Mucosa of rectum (tissue), 2 donors: ENCODE results near the gene SRGAP2.
"Not testable (repeated sequence)": the region's sequence is repeated elsewhere in the genome, so short reads cannot be mapped to it uniquely, and the experiment has no call there.

Experiments
- H3K27ac ChIP-seq, 2 donors: one replicate each; pipeline ENCODE4 v1.7.0; 2013; ENCODE audit warnings: inconsistent platforms in 2 of 2, low read depth in 2 of 2, low read length in 2 of 2
- H3K27me3 ChIP-seq, 2 donors: one replicate each; pipeline ENCODE4 v1.7.0; 2013; ENCODE audit warnings: low read length in 2 of 2; ENCODE audit not compliant: control insufficient read depth in 2 of 2, insufficient read depth in 2 of 2
- H3K36me3 ChIP-seq, 2 donors: one replicate each; pipeline ENCODE4 v1.7.0; 2013; ENCODE audit warnings: low read length in 2 of 2; ENCODE audit not compliant: control insufficient read depth in 2 of 2, insufficient read depth in 2 of 2
- H3K4me1 ChIP-seq, 2 donors: one replicate each; pipeline ENCODE4 v1.7.0; 2013; ENCODE audit warnings: low read length in 2 of 2, mild to moderate bottlenecking in 1 of 2; ENCODE audit not compliant: control insufficient read depth in 2 of 2, insufficient read depth in 2 of 2
- H3K4me3 ChIP-seq, 2 donors: one replicate each; pipeline ENCODE4 v1.7.0; 2013; ENCODE audit warnings: low read length in 2 of 2
- H3K9ac ChIP-seq, 2 donors: one replicate each; pipeline ENCODE4 v1.7.0; 2013; ENCODE audit warnings: low read length in 2 of 2, low read depth in 1 of 2, mild to moderate bottlenecking in 1 of 2
- H3K9me3 ChIP-seq, 2 donors: one replicate each; pipeline ENCODE4 v1.7.0; 2013; ENCODE audit warnings: low read length in 2 of 2; ENCODE audit not compliant: control insufficient read depth in 2 of 2
- donor health status: healthy.
- donor health status: Normal muscosa, but diverticular disease.

Gene SRGAP2

DNA sequence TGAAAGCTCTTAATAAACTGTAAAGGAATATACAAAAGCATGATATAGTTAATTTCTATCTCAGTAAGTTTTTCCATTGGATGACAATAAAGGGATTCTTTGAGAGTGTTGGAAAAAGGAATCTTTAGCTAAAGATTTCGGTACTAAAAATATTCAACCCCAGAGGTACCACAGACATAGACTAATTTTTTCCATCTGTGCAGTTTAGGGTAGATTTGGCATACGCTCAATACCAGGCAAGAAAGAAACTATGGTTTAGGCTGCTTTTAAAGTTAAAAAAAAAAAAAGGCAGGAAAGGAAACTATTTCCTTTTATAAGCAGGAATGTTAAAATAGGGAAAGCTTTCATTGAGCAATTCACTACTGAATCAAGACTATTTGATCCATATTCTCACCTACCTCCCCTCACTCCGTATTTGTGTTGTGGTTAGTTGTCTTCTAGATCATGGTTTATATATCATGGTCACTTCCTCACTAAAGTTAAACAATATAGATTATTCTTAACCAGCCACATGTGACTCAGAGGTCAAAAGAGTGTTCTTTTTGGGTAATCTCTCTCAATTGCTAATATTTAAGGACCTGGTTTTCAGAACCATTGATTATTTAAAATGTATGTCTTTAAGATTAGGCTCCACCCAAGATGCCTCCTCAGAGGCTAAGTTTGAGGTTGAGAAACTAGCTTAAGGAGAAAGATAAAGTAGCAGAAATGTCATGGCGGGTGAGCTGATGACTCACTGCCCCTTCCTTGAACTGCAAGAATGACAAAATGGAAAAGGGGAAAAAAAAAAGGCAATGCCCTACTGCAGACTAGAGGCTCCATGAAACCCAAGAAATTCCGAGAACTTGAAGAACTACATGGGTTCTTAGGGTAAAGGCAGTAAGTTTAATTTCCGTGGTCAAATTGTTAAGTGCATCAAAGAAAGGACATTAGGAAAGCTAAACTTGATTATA lies 20.7 kb upstream of the SRGAP2 start:
- not testable (repeated sequence) for H3K27ac ChIP-seq, H3K27me3 ChIP-seq, H3K9ac ChIP-seq, H3K9me3 ChIP-seq, H3K4me1 ChIP-seq, H3K36me3 ChIP-seq, H3K4me3 ChIP-seq

DNA sequence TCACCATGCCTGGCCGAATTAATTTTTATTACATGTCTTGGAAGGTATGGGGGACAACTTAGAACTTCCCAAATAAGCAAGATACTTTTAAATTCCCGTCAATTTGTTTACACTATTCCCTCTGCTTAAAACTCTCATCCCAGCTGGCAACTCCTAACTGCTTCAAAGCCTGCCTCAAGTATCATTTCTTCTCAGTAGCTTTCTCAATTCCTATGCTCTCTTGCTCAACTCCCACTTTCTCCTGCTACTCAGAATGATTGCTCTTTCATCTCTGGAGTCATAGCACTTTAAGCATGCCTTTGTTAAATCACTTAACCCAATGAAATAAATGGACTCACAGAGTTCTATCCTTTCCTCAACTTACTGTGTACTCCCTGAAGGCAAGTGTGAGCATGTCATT lies 19.6 kb upstream of the SRGAP2 start:
- H3K27ac ChIP-seq, H3K4me1 ChIP-seq, H3K27me3 ChIP-seq, H3K4me3 ChIP-seq, H3K9me3 ChIP-seq, H3K9ac ChIP-seq, H3K36me3 ChIP-seq: not testable (repeated sequence)

DNA sequence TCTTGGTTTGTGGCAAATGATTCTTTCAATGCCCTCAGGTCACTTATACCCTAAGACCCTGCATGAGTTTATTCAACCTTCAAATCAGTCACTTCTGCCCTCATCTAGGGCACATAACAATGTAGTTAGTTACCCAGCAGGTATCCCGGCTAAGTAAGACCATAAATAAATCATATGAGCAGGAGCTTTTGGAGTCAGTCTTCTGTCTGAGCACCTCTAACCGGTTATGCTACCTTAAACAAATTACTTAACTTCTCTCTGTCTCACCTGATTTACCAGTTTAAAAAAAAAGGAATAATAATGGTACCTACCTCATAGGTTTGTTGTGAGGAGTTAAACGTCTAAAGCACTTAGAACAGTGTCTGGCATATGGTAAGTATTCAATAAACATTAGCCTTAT lies 17.6 kb upstream of the SRGAP2 start:
- H3K9me3 ChIP-seq, H3K4me3 ChIP-seq, H3K36me3 ChIP-seq, H3K27me3 ChIP-seq, H3K9ac ChIP-seq, H3K4me1 ChIP-seq, H3K27ac ChIP-seq: not testable (repeated sequence)

DNA sequence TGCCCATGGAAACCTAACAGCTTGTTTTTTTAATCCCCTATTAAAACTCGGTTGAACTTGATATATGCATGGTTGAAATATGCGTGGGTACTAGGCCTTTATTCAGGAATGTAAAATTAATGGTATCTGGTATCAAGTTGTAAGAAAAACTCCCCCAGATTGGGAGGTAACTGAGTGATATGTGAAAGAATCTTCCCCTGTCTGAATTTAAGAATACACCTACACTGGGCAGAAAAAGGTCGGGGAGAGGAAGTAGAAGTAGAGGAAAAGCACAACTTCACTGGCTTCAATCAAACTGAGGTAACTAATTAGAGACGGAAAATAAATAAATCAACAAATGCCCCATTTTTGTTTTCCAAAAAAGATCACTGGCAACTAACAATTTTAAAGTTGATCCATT lies 16.5 kb upstream of the SRGAP2 start:
- not testable (repeated sequence) for H3K9ac ChIP-seq, H3K27me3 ChIP-seq, H3K9me3 ChIP-seq, H3K4me1 ChIP-seq, H3K27ac ChIP-seq, H3K36me3 ChIP-seq, H3K4me3 ChIP-seq

DNA sequence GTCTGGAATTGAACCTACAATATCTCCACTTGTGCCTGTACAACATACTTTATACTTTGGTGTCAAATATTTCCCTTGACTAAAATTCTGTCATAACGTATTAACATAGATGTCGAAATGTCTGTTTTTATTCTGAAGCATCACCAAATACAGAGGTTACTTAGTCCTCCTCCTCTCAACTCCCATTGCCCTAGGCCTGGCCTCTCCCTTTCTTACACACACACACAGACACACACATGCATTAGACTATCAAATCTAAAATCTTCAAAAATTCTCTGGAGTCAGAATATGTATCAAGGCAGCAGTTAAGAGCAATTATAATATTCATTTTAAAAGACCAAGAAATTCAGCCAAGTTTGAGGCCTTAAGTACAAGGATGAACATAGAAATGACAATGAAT lies 8.2 kb upstream of the SRGAP2 start:
- not testable (repeated sequence) for H3K36me3 ChIP-seq, H3K4me1 ChIP-seq, H3K9me3 ChIP-seq, H3K9ac ChIP-seq, H3K27ac ChIP-seq, H3K27me3 ChIP-seq, H3K4me3 ChIP-seq

DNA sequence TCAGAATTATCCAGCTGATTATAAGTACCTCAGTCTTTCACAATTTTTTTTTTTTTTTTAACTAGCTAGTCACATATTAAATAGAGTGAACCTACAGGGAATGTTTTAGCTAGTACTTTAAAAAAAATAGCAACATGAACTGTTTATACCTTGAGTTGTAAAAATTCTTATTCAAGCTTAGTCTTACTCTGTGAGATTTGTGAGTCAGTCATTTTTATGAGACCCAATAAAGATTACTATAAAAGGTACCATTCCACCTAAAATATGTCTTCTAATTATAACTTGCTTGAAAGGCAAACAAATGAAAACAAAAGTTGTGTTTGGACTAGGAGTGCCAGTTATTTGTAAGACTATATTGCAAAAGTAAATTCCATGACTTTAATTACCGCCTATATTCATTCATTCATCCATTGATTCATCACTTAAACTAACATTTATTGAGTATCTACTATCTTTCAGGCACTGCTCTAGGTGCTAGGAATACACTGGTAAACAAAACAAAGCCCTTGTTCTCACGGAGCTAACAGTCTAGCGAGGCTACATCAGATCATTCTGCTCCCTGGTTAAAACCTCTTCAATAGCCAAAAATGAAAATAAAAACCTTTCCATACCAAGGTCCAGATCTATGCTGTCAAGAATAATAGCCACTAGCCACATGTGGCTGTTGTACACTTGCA lies 6.5 kb upstream of the SRGAP2 start:
- H3K27me3 ChIP-seq, H3K9ac ChIP-seq, H3K9me3 ChIP-seq, H3K4me1 ChIP-seq, H3K4me3 ChIP-seq, H3K27ac ChIP-seq, H3K36me3 ChIP-seq: not testable (repeated sequence)

DNA sequence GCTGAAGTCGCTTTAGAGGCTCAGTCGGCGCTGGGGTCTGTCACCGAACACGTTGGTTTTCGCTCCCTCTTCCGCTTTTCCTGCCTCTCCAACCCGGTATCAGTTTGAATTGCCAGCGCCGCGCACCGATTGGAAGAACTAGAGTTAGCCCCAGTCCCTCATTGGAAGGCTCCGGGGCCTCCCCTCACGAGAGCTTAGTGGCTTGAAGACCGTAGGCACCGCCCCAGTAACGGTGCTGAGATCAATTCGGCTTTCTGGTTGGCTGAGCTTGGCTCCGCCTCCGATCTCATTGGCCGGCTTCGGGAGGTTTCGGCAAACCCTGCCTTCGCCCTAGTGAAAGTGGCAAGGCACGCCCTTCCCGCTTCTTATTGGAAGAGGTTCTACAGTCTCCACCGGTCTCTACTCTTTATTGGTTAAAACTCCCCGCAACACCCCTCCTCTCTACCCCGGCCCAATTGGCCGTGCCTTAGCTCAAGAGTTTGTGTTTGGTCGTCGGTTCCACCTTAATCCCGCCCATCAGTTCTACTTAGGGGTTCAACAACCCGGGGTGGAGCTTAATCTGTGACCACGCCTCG lies 465 bp upstream of the SRGAP2 start, which contains the start of gene FAM72A:
Gene FAM72A, minus strand, starts transcription at position 51 of the 575 bp plus-strand sequence. CDS start 814 bp downstream, outside the sequence.
- H3K36me3 ChIP-seq, H3K27me3 ChIP-seq, H3K4me1 ChIP-seq, H3K9me3 ChIP-seq: not testable (repeated sequence)
- Histone ChIP-seq H3K9ac (peak within 1 kb of the TSS in 1 of 2 donors; percentile 33), H3K4me3 (peak within 1 kb of the TSS; percentile 41 to 57), H3K27ac (peak within 1 kb of the TSS in 1 of 2 donors; percentile 32)

DNA sequence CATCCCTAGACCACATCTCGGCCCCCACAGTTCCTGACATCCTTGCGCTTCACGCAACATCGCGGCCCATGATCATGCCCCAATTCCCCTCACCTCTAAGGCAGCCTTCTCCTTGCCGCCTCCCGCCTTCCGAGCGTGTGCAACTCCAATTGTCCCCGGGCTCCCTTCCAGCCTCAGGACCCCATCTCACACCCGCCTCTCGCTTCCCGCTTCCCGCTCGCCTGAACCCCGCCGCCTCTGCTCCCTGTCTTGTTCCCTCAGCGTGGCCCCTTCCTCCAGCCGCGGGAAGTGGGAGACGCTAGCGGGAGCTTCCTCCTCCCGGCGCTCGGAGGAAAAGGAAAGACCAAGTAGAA lies 794 bp downstream of the SRGAP2 start:
- not testable (repeated sequence) for H3K4me1 ChIP-seq, H3K9ac ChIP-seq, H3K9me3 ChIP-seq, H3K27ac ChIP-seq, H3K27me3 ChIP-seq, H3K36me3 ChIP-seq
- H3K4me3 ChIP-seq = peak overlapping the region in 1 of 2 donors; percentile 41

DNA sequence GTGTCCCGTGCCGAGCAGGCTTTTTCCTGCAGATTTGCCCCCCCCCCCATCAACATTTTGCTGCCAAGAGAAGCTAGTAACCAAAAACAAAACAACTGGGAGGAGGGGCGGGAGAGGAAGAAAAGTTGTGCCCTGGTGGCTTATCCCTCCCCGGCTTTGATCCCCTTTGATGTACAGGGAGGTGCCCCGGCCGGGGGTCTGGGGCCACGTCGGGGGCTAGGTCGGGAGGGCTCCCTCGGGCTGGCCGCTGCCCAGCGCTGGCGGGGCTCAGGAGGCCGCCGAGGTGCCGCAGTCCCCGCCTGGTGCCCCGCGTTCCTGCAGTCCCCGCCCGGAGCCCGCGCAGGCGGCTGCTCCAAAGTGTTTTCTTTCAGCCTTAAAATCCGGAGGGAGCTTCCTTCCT lies 1.5 kb downstream of the SRGAP2 start:
- H3K9me3 ChIP-seq, H3K9ac ChIP-seq, H3K4me1 ChIP-seq, H3K36me3 ChIP-seq, H3K27me3 ChIP-seq: not testable (repeated sequence)
- H3K4me3 ChIP-seq = peak overlapping the region in 1 of 2 donors; percentile 39
- H3K27ac ChIP-seq = peak overlapping the region; percentile 16 to 22

DNA sequence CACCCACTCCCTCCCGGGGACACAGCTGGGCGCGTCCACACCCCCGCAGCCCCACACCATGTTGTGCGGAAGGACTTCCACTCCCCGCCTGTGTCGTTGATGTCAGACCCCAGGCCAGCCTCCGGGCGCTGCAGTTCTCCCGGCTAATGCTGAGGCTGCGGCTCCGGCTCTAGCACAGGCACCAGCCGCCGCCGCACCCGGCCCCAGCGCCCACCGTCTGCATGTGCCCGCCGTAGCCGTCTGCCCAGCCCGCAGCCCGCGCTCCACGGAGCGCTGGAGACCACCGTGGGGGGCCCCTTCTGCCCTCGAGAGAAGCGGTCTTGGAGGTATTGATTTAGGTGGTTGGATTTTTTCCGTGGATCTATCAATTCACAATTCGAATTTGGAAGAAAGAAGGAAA lies 2.2 kb downstream of the SRGAP2 start:
- H3K9me3 ChIP-seq, H3K9ac ChIP-seq, H3K27me3 ChIP-seq, H3K4me3 ChIP-seq, H3K4me1 ChIP-seq, H3K36me3 ChIP-seq, H3K27ac ChIP-seq: not testable (repeated sequence)
